ENCODE data around the gene LAGE3.

Gene LAGE3

GRCh38 chrX:154458954-154459778 lies 19.9 kb downstream of the LAGE3 start:
- ChIA-PET CTCF (interaction anchor here (0.8 kb wide), 1 partner anchor 141 kb away, joined by 5 read pairs; no protein-coding TSS in a partner anchor), POLR2A (interaction anchor here (0.6 to 2.8 kb wide), 16 partner anchors 9 to 89 kb away, joined by 3 to 15 read pairs (median 4); partner anchors contain the start of genes LAGE3, RPL10, SLC10A3 and UBL4A)
- H3K36me3 ChIP-seq (ENCODE audit: control insufficient read depth in 2 of 2, insufficient read depth in 1 of 2, low read length in 2 of 2) = peaks cover 0 to 39% of the 10 kb centered on the region in 2 experiments; a peak in 2 of 3 replicates
- peak overlapping the region; percentile 70 for H3K4me3 ChIP-seq (ENCODE audit: low read depth, low read length)
- TF ChIP-seq ZIC2 (tag by site-specific recombination; IDR thresholded peaks at IDR 0.05) (peak; percentile 67), PATZ1 (tag by site-specific recombination; IDR thresholded peaks at IDR 0.05) (0 out of 2 replicates have a peak, but pooled peaks have one; percentile 2), GLIS1 (tag by site-specific recombination; IDR thresholded peaks at IDR 0.05) (peak; percentile 89), AEBP2 (tag by site-specific recombination; IDR thresholded peaks at IDR 0.05; ENCODE audit: borderline replicate concordance) (no peak), ZNF223 (tag by site-specific recombination; IDR thresholded peaks at IDR 0.05) (peak; percentile 61; the same call in 1 of the 2 replicates), GFI1B (tag by site-specific recombination; IDR thresholded peaks at IDR 0.05) (no peak), PRDM4 (tag by site-specific recombination; IDR thresholded peaks at IDR 0.05) (0 out of 2 replicates have a peak, but pooled peaks have one; percentile 17), GLIS2 (tag by site-specific recombination; IDR thresholded peaks at IDR 0.05) (0 out of 2 replicates have a peak, but pooled peaks have one; percentile 58), ZBTB20 (tag by site-specific recombination; IDR thresholded peaks at IDR 0.05) (peak; percentile 34; the same call in 1 of the 2 replicates), ZNF624 (tag by site-specific recombination; IDR thresholded peaks at IDR 0.05) (no peak), SCRT1 (tag by site-specific recombination; IDR thresholded peaks at IDR 0.05; ENCODE audit: borderline replicate concordance) (0 out of 2 replicates have a peak, but pooled peaks have one; percentile 1), ZNF335 (tag by site-specific recombination; conservative IDR thresholded peaks at IDR 0.05) (peak; percentile 23; the same call in 1 of the 2 replicates), ZNF146 (tag by site-specific recombination; IDR thresholded peaks at IDR 0.05) (no peak), ZNF398 (tag by site-specific recombination; IDR thresholded peaks at IDR 0.05) (peak; percentile 44), ZNF426 (tag by site-specific recombination; IDR thresholded peaks at IDR 0.05) (no peak), ZNF600 (tag by site-specific recombination; IDR thresholded peaks at IDR 0.05) (peak; percentile 68; the same call in 1 of the 2 replicates)
- H3K4me1 ChIP-seq (ENCODE audit: control insufficient read depth, insufficient read depth, low read length) = no peaks in the 10 kb centered on the region
- H3K9me3 ChIP-seq (ENCODE audit: control insufficient read depth, insufficient read depth, low read depth, low read length) = no peaks in the 10 kb centered on the region
- H3K27ac ChIP-seq (ENCODE audit: extremely low read depth, low read depth, low read length) = 0 out of 2 replicates have a peak overlapping the region, but pooled peaks have one; percentile 75

Measured in HEK293 (cell line).